ENCODE results near the gene PARN. TPM values are rescaled to one million over a fixed set of nuclear protein-coding genes. Genes with fewer than 3 reads are reported as not detected.

Gene PARN
- polyA plus RNA-seq, 1 experiment, result 18.5 TPM

- CTCF ChIA-PET, result no interaction called here
Measured at GRCh38 chr16:14454391-14454790, 175.7 kb downstream of the PARN start.

GRCh38 chr16:14452066-14452465 lies 178.0 kb downstream of the PARN start:
- no peaks in the 10 kb centered on the region for H3K27me3 ChIP-seq (ENCODE audit: control insufficient read depth, insufficient read depth, low read length)
- no peak overlapping the region for H3K4me3 ChIP-seq (ENCODE audit: low read depth, low read length)
- no peak for TF ChIP-seq CTCF (IDR thresholded peaks at IDR 0.05; ENCODE audit: insufficient read depth, low read depth, low read length)
- no peak for DNase-seq (ENCODE audit: low read depth)
- POLR2A ChIA-PET, result interaction anchor here (0.6 kb wide), 1 partner anchor 11 kb away, joined by 27 read pairs; no protein-coding TSS in a partner anchor
- CTCF ChIA-PET, result no interaction called here
- no peaks in the 10 kb centered on the region for H3K36me3 ChIP-seq (ENCODE audit: control insufficient read depth, insufficient read depth, low read length)

More at GRCh38 chr16:14454391-14454790, 175.7 kb downstream of the PARN start:
- DNase-seq (ENCODE audit: low read depth), result no peak
- H3K27me3 ChIP-seq (ENCODE audit: control insufficient read depth, insufficient read depth, low read length), result no peaks in the 10 kb centered on the region
- POLR2A ChIA-PET, result no interaction called here
- H3K4me3 ChIP-seq (ENCODE audit: low read depth, low read length), result no peak overlapping the region
- no peak for TF ChIP-seq CTCF (IDR thresholded peaks at IDR 0.05; ENCODE audit: insufficient read depth, low read depth, low read length)
- H3K36me3 ChIP-seq (ENCODE audit: control insufficient read depth, insufficient read depth, low read length), result no peaks in the 10 kb centered on the region

- no peaks in the 10 kb centered on the region for H3K27me3 ChIP-seq (ENCODE audit: control insufficient read depth, insufficient read depth, low read length)
- no peak overlapping the region for H3K4me3 ChIP-seq (ENCODE audit: low read depth, low read length)
- POLR2A ChIA-PET, result no interaction called here
- H3K36me3 ChIP-seq (ENCODE audit: control insufficient read depth, insufficient read depth, low read length), result peaks cover 3% of the 10 kb centered on the region
- DNase-seq (ENCODE audit: low read depth), result no peak
- CTCF ChIA-PET, result no interaction called here
- no peak for TF ChIP-seq CTCF (IDR thresholded peaks at IDR 0.05; ENCODE audit: insufficient read depth, low read depth, low read length)
Measured at GRCh38 chr16:14450846-14451245, 179.2 kb downstream of the PARN start.

GRCh38 chr16:14449790-14450480 lies 180.1 kb downstream of the PARN start:
- ChIA-PET POLR2A (no interaction called here), CTCF (no interaction called here)
- no peaks in the 10 kb centered on the region for H3K27me3 ChIP-seq (ENCODE audit: control insufficient read depth, insufficient read depth, low read length)
- H3K36me3 ChIP-seq (ENCODE audit: control insufficient read depth, insufficient read depth, low read length), result peaks cover 3% of the 10 kb centered on the region
- TF ChIP-seq CTCF (IDR thresholded peaks at IDR 0.05; ENCODE audit: insufficient read depth, low read depth, low read length), result no peak
- H3K4me3 ChIP-seq (ENCODE audit: low read depth, low read length), result no peak overlapping the region
- no peak for DNase-seq (ENCODE audit: low read depth)

- Histone ChIP-seq H3K27me3 (ENCODE audit: control insufficient read depth, insufficient read depth, low read length) (no peaks in the 10 kb centered on the region), H3K36me3 (ENCODE audit: control insufficient read depth, insufficient read depth, low read length) (peaks cover 3% of the 10 kb centered on the region), H3K4me3 (ENCODE audit: low read depth, low read length) (no peak overlapping the region)
- no peak for TF ChIP-seq CTCF (IDR thresholded peaks at IDR 0.05; ENCODE audit: insufficient read depth, low read depth, low read length)
- POLR2A ChIA-PET, result no interaction called here
- no peak for DNase-seq (ENCODE audit: low read depth)
- CTCF ChIA-PET, result no interaction called here
Measured at GRCh38 chr16:14449334-14449733, 180.7 kb downstream of the PARN start.
